Ishikawa (cell line): Measurements from ENCODE around the gene PYHIN1.

Source experiments
- CREB1 ChIP-seq: IDR thresholded peaks from 2 replicates; pipeline ENCODE4 v1.6.1; 2012; ENCODE audit warnings: low read depth
- EP300 ChIP-seq: IDR thresholded peaks from 2 replicates; pipeline ENCODE4 v1.6.1; 2012; ENCODE audit warnings: borderline replicate concordance
- FOXM1 ChIP-seq: IDR thresholded peaks from 2 replicates; pipeline ENCODE4 v1.6.1; 2012; ENCODE audit warnings: low read depth, borderline replicate concordance
- MAX ChIP-seq: IDR thresholded peaks from 2 replicates; pipeline ENCODE4 v1.6.1; 2012
- NFIC ChIP-seq: IDR thresholded peaks from 2 replicates; pipeline ENCODE4 v1.6.1; 2012
- RAD21 ChIP-seq: IDR thresholded peaks from 2 replicates; pipeline ENCODE4 v1.6.1; 2012; ENCODE audit warnings: low read depth
- REST ChIP-seq: IDR thresholded peaks from 2 replicates; pipeline ENCODE4 v1.6.1; 2012; ENCODE audit warnings: low read depth, mild to moderate bottlenecking
- TAF1 ChIP-seq: IDR thresholded peaks from 2 replicates; pipeline ENCODE4 v1.6.1; 2012; ENCODE audit warnings: low read depth, mild to moderate bottlenecking
- TCF12 ChIP-seq: IDR thresholded peaks from 2 replicates; pipeline ENCODE4 v1.6.1; 2012; ENCODE audit warnings: low read depth
- YY1 ChIP-seq: IDR thresholded peaks from 2 replicates; pipeline ENCODE4 v1.6.1; 2012; ENCODE audit warnings: low read depth

GRCh38 chr1:158941317-158941716, 10.0 kb downstream of the PYHIN1 start:
- TF ChIP-seq TAF1 (no peak), TCF12 (no peak), NFIC (no peak), EP300 (no peak), RAD21 (no peak), MAX (no peak), CREB1 (no peak), FOXM1 (no peak), REST (no peak), YY1 (no peak)
